ENCODE data around the gene IGLL5. TPM values are rescaled to one million over a fixed set of nuclear protein-coding genes. Genes with fewer than 3 reads are reported as not detected.

The IGLL5 gene
- total RNA-seq, 3 donors from 2014 or later (not counting 1 experiment from before 2014, with no cell fraction given): 0.38 to 124 (median 0.93) TPM

GRCh38 chr22:22929381-22930221, 42.0 kb downstream of the IGLL5 start:
- Mint-ChIP-seq H3K4me1 (peaks cover 48 to 83% of the 10 kb centered on the region in 2 donors), H3K36me3 (no peaks in the 10 kb centered on the region), H3K9me3 (no peaks in the 10 kb centered on the region), H3K4me3 (peak overlapping the region; percentile 4), H3K27ac (peak overlapping the region; percentile 36 to 93), H3K27me3 (ENCODE audit: low read depth in 2 of 2) (no peaks in the 10 kb centered on the region)
- peak overlapping the region; percentile 74 for H3K27ac ChIP-seq (ENCODE audit: low read length)
- H3K4me1 ChIP-seq (ENCODE audit: control insufficient read depth, insufficient read depth, low read length): peaks cover 71% of the 10 kb centered on the region
- H3K27me3 ChIP-seq (ENCODE audit: control insufficient read depth, insufficient read depth, low read length): no peaks in the 10 kb centered on the region
- H3K4me3 ChIP-seq (ENCODE audit: low read length): no peak overlapping the region
- no peak for TF ChIP-seq CTCF (IDR thresholded peaks at IDR 0.05)
- WGBS (ENCODE audit: insufficient coverage): 88% methylated on average over 16 of the region's 16 CpGs
- H3K36me3 ChIP-seq (ENCODE audit: control insufficient read depth, insufficient read depth, low read length): no peaks in the 10 kb centered on the region
- no peaks in the 10 kb centered on the region for H3K9me3 ChIP-seq (ENCODE audit: control insufficient read depth, insufficient read depth, low read length)
- DNase-seq: no peak
- intact Hi-C loops (cut with micrococcal nuclease): no loop called here
- ATAC-seq: no peak

GRCh38 chr22:22930222-22930497, 42.5 kb downstream of the IGLL5 start:
- no peaks in the 10 kb centered on the region for H3K27me3 ChIP-seq (ENCODE audit: control insufficient read depth, insufficient read depth, low read length)
- H3K36me3 ChIP-seq (ENCODE audit: control insufficient read depth, insufficient read depth, low read length): no peaks in the 10 kb centered on the region
- peak overlapping the region; percentile 2 for H3K27ac ChIP-seq (ENCODE audit: low read length)
- peaks cover 47 to 82% of the 10 kb centered on the region in 2 donors for H3K4me1 Mint-ChIP-seq
- no peak overlapping the region for H3K4me3 ChIP-seq (ENCODE audit: low read length)
- peaks cover 76% of the 10 kb centered on the region for H3K4me1 ChIP-seq (ENCODE audit: control insufficient read depth, insufficient read depth, low read length)
- ATAC-seq (no peak), DNase-seq (no peak)
- H3K27me3 Mint-ChIP-seq (ENCODE audit: low read depth in 2 of 2): no peaks in the 10 kb centered on the region
- H3K9me3 Mint-ChIP-seq: no peaks in the 10 kb centered on the region
- H3K9me3 ChIP-seq (ENCODE audit: control insufficient read depth, insufficient read depth, low read length): no peaks in the 10 kb centered on the region
- no peak for TF ChIP-seq CTCF (IDR thresholded peaks at IDR 0.05)
- H3K36me3 Mint-ChIP-seq: no peaks in the 10 kb centered on the region
- WGBS (ENCODE audit: insufficient coverage): 98% methylated on average over 3 of the region's 3 CpGs
- H3K4me3 Mint-ChIP-seq: no peak overlapping the region
- intact Hi-C loops (cut with micrococcal nuclease): no loop called here
- H3K27ac Mint-ChIP-seq: peak overlapping the region; percentile 31 to 93

- Histone ChIP-seq H3K36me3 (ENCODE audit: control insufficient read depth, insufficient read depth, low read length) (no peaks in the 10 kb centered on the region), H3K27me3 (ENCODE audit: control insufficient read depth, insufficient read depth, low read length) (no peaks in the 10 kb centered on the region), H3K27ac (ENCODE audit: low read length) (peak overlapping the region; percentile 40), H3K4me1 (ENCODE audit: control insufficient read depth, insufficient read depth, low read length) (peaks cover 81% of the 10 kb centered on the region), H3K4me3 (ENCODE audit: low read length) (no peak overlapping the region), H3K9me3 (ENCODE audit: control insufficient read depth, insufficient read depth, low read length) (no peaks in the 10 kb centered on the region)
- ATAC-seq (no peak), DNase-seq (no peak)
- H3K4me3 Mint-ChIP-seq: no peak overlapping the region
- H3K36me3 Mint-ChIP-seq: no peaks in the 10 kb centered on the region
- no peaks in the 10 kb centered on the region for H3K9me3 Mint-ChIP-seq
- no peak for TF ChIP-seq CTCF (IDR thresholded peaks at IDR 0.05)
- peaks cover 42 to 76% of the 10 kb centered on the region in 2 donors for H3K4me1 Mint-ChIP-seq
- H3K27me3 Mint-ChIP-seq (ENCODE audit: low read depth in 2 of 2): no peaks in the 10 kb centered on the region
- intact Hi-C loops (cut with micrococcal nuclease): no loop called here
- WGBS (ENCODE audit: insufficient coverage): 81% methylated on average over 9 of the region's 9 CpGs
- H3K27ac Mint-ChIP-seq: peak overlapping the region; percentile 31 to 93
Measured at GRCh38 chr22:22930571-22931556, 43.2 kb downstream of the IGLL5 start.

Data from natural killer cell (primary cell).